Hematopoietic multipotent progenitor cell treated with erythropoietin and hydrocortisone succinate and interleukin-3 and kit ligand, for 15 days (in vitro differentiated cells): Measurements from ENCODE around the gene MDGA2.

Source experiments
- DNase-seq: peaks from one replicate; pipeline ENCODE4 v3.0.0-alpha.2; 2015; ENCODE audit warnings: low spot score

Gene MDGA2

DNA sequence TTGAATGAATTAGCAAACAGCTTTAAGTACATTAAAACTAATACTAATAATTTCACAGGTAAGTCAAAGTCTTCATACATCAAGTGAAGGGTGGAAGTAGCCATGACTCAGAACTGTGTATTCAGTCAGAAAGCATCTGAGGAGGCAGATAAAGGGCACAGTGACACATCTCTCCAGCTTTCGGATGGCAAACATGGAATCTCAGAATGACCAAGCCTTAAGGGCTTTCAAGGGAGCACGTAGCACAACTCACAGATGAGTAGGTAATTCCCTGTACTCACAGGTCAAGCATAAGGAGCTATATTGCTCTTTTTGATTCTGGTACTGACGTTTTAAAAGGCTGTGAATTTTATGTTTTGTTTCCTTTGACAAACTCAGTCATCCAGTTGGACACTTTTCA is 56.0 kb downstream of the MDGA2 start:
- DNase-seq: no peak

DNA sequence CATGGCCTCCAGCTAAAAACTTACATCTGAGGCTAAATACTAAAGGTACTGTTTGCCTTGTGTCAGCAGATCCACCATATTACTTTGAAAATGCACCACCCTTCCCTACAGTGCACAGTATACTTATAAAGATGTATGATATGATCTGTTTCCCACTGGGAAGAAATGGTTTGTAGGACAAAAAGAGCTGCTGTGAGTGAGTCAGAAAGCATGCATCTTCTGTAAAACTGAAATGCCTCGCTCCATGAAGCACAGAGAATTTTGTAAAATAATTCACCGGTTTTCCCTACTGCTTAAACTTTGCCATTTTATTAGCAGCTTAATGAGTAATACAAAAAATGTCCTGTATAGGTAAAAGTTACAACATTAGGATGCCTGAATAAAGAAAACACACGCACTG is 68.8 kb downstream of the MDGA2 start:
- DNase-seq: no peak

DNA sequence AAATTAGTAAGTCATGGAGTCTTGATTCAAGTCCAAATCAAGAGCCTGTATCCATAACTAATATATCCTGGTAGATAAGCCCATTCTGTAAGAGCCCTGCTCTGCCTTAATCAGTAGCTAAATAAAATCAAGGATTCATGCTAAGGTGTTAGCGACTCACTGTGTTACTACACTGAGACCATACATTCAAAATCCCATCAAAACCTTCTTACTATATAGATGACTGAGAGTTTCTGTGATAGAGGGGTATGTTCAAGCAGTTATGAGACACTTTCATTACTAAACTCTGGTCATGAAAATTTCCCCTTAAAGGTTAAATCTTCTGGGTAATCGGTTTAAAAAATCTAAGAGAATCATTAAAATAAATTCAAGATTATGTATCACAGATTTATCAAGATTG is 78.5 kb downstream of the MDGA2 start:
- no peak for DNase-seq

DNA sequence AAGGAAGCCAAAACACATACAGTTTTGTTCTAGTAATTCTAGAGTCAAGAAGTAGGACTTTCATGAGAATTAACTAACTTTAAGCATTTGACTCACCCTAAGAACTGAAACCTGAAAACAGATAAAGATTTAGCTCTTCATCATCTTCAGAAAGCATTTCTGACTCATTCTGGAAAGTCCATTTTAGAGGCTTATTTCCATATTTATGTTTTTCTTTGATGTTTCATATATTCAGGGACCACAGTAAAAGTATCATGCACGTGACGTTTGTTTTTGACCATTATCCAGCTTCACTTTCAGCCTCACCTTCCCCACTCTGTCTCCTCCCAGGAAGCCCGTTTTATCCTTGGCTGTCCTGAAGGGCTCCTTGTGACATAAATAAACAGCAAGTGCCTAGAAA is 79.2 kb downstream of the MDGA2 start:
- DNase-seq: no peak

DNA sequence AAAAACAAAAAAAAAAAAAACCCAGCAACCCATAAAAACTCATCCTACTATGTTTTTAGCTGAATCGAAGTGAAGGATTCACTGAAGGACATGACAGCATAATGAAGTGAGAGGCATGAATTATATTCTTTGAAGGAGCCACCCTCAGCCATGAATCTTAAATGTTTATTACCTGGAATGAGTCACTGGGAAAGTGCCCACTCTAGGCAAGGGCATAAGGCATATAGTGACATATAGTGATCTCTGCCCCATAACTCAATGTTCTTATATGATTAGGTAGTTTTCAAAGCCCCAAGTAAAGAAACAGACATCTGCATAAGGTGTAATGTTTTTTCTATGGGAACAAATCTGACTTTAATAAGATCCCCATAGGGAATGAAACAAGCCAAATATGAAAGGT is 79.9 kb downstream of the MDGA2 start:
- DNase-seq: no peak

DNA sequence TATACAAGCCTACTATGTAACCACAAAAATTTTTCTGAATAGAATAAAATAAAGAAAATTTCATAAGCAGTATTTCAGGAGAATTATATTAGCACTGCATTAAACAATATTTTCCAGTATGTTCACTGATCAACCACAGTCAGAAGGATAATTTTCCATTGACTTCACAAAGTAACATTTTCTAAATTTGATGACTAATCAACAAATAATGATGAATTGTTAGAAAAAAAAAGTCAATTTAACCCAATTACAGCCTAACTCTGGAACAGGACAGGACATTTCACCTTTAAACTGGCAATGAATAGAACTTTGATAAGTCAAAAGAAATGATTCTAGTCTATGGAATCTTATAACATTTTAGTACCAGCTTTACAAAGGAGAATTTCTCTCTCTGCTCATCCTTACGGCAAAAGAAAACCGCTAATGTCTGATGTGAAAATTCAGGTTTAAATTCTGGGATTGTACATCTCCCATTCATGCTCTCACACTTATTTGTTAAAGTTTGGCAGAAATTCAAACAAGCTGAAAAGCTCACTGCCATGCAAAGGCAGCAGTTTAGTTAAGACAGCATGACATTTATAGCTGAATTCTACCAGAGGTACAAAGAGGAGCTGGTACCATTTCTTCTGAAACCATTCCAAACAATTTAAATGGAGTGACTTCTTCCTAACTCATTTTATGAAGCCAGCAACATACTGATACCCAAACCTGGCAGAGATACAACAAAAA is 84.5 kb downstream of the MDGA2 start:
- no peak for DNase-seq

DNA sequence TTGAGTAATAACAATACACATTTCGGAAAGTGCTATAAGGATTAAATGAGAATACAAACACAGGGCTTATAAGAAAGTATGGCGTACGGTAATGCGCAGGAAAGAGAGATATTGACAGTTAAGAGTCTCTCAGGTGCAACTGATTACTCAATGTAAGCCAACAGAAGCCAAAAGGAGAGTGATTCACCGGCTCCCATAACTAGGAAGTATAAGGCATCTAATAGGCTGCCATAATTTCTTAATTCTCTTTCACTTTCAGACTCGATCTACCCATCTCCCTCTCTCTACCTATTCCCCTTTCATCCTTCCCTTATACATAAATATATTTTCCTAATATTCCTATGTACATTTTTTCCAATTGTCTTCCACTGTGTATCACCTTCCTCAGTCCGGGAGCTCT is 90.0 kb downstream of the MDGA2 start:
- no peak for DNase-seq

DNA sequence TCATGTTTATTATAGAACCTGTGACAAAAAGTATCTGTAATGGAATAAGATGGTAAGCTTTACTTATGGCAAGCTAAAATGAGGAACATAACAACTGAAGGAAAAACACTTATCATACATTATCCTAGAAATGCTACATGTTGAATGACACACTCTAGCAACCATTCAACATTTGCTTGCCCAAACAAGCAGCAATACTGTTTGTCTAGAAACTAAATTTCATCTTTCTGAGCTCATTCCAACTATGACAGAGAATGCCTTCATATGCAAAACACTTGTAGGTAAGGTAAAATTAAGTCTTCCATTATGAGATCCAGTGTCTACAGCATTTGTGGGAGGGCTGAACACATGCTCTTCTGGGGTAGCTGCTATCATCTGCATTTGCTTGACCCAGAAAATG is 108.1 kb downstream of the MDGA2 start:
- DNase-seq: no peak

DNA sequence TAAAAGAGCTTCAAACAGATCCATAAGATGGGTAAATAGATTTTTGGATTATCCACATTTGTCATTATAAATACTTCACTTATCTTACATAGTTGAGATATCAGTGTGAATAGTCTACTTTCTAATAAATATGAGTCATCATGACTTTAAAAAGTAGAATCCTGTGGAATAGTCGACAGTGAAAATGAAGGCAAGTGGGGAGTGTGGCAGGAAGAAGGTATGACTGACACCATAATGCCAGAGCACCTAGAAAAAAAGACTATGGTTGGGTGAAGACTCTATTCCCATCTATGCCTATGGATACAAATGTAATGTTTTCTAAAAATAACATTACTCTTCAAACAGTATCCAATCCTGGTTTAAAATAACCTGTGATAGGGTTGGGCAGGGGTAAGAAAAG is 117.5 kb downstream of the MDGA2 start:
- no peak for DNase-seq

DNA sequence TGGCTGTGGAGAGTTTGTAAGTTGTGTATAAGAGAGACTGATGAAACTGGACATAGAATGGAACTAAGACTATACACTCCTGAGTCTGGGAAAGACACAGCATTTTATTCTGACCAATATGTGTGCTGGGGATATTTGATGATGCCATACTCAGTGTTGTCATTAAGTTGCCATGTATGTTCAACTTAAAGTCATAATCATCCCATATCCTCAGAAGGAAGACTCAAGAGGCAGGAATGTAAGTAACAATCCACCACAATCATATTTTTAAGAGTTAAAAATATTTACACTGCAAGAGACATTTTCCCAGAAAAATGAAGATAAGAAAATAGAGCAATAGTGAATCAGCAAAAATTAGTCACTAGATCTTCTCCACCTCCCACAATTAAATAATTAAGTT is 120.1 kb downstream of the MDGA2 start:
- DNase-seq: no peak

DNA sequence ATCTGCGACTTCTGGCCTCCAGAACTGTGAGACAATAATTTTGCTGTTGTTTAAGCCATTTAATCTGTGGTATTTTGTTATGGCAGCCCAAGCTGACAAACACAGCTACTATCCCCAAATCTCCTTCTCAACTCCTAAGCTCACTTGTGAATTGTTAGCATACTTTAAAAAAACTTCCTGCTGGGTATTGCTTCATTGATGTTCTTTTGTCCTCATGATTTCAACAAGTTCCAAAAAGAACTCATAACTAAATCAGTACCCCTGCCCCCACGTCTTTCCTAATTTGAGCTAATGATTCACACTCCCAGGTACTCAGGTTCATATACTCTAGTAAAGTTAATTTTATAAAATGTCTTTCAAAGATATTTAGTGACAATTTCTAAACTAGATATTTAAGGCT is 125.5 kb downstream of the MDGA2 start:
- DNase-seq: no peak

DNA sequence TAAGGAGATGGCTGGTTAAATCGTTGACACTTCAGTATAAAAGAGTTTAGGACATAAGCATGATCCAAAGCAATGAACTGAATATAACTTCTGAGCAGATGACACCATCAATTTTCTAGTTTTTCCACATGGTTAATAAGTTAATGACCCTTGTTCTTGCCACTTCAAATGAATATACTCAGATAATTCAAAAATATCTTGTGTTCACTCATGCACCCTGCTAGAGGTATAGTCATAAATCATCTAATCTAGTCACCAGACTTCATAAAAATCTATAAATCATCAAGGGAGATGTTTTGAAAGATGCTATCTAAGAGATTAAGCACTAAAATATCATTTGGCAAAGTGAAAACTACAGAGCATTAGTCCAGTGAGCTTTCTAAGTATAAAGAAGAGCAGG is 131.9 kb downstream of the MDGA2 start:
- DNase-seq: no peak

DNA sequence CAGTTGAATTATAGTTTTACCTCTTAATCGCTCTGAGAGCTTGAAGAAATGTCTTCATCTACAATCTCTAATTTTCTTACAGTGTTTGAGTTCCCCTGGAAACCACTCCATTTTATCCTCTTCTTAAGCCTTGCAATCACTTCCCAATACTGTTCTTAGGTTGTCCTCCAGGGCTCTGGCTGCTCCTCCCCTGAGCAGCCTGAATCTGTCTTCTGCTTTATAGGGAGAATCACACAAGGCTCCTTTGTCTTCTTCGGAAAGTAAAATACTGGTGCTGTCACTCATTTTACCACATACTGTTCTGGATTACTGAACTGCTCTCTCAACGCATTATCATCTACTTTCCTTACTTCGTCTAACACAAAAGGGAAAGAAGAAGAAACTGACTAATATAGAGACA is 133.7 kb downstream of the MDGA2 start:
- no peak for DNase-seq

DNA sequence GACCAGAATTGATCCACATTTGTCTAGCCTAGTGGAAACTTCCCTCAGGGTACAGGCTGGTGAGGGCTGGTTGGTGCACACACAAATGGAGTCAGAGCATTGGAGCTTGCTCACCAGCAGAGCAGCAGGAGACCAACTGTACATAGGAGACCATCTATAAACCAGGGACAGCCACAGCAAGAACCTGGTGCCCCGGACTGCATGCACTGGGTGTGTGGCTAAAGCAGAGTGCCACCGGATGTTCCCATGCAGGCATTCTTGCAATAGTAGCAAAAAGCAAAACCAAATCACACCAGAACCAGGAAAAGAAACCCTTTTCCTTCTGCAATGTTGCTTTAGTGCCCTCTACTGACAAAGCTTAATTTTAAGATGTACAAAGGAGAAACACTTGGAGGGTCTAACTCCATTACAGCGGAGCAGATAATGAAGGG is 136.4 kb downstream of the MDGA2 start:
- no peak for DNase-seq

DNA sequence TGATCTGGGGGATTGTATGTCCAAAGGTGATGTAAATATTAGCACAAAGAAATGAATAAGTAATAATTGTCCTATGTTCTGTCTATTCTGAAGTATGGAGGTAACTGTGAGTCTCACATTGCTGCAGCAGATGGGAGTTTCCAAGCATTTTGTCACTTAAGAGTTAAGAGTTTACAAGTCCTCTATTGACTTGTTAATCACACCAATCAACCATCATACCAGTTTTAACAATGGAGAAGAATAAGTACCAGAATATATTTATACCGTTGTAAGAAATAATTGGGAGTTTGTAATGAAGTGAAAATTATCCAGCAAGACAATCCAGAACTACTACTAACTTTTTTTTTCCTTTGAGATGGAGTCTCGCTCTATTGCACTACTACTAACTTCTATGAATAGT is 139.1 kb downstream of the MDGA2 start:
- no peak for DNase-seq

DNA sequence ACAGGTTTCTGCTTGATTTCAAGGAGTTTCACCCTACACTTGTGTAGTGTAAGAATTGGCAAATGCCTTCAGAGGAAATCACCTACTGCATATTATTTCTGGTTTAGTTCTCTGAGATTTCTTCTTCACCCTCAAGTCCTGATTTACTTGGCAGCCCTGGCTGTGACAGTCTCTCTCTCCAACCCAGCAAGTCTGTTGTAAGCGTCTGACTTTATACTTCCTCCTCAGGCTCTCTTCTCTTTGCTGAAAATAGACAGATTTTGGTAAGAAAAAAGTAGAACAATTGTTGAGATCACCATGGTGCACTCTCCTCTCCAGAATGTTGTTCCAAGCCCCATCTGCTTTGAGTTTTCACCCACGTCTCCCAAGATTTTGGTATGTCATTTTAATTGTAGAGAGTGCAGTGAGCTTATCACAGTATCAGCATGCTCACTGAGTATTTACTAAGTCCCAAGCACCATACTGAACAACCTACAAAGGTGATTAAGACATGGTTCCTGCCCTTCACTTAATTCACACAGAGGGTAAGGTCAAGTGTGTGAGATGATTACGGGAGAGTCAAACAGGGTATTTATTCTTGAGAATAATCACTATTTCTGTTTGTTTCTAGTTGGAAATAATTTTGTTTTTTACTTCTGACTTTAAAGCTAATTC is 148.7 kb downstream of the MDGA2 start:
- no peak for DNase-seq

DNA sequence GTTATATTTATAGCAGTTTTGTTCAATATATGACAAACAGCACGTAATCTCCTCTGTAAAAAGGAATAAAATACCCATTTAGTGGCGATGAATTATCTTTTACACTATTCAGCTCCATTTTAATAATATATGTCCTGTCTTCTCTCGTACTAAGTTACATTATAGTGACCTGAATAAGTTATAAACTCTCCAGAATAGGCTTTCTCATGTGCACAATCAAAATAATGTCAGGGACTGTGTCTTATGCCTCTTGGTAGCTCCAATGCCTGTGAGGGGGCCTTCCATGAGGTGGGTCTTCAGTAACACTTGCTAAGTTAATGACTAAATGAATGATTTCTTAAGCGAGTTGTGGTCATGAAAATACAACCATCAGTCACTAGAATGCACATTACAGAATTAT is 150.9 kb downstream of the MDGA2 start:
- no peak for DNase-seq

DNA sequence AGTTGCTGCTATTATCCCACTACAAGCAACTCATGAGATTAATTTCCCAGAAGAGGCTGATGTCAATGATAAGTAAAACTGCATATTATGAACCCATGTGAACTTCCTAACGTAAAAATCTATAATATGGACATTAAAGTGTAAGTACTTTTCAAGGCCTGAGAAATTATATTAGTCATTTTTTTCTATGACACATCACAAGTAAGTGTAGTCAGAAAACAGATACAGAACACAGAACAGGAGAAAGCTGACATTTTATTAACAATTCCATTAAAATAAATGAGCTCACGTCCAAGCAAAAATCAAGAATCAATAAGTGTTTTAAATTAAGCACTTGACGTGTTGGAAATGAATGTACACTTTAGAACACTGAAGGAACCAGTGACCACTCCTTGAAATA is 155.0 kb downstream of the MDGA2 start:
- no peak for DNase-seq

DNA sequence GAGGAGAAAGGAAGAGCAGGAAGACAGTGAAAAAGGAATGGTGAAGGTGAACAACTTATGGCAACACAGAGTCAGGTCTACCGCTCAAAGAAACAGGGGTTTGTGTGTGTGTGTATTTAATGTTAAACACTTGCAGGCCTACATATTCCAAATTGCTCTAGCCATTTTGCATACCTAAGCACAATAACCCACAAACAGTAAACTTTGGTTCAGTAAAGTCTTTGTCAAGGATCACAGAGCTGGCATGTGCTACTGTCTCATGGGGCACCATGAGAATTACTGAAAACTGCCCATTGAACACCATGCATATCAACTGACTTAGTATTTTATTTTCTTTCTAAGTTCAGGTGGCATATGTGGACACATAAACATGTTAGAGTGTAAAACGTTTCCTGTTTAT is 163.6 kb downstream of the MDGA2 start:
- DNase-seq: no peak

DNA sequence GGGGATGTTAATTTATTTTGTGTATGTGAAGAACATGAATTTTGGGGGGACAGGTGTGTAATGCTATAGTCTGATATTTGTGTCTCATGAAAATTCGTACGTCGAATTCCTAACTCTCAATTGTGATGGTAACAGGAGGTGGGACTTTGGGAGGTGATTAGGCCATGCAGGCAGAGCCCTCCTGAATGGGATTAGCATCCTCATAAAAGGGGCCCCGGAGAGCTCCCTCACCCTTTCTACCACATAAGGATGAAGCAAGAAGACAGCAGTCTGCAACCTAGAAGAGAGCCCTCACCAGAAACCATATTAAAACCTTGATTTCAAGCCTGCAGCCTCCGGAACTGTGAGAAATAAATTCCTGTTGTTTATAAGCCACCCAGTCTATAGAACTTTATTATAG is 165.4 kb downstream of the MDGA2 start:
- DNase-seq: no peak

DNA sequence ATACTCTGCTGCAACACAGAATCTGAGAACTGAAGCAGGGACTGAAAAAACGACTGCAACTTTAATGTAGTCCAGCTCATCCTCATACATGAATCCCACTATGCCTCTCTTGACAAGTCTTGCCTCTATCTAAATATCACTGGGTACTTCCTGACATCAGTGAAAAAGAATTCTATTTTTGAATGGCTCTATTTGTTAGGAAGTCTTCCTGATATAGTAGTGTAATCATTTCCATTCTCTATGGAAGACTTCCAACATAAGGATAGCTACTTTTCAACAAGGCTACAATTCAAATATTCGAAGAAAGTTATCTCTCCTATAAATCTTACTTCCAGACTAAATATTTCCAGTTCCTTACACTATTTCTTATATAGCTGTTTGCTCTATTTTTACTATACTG is 167.5 kb downstream of the MDGA2 start:
- no peak for DNase-seq

DNA sequence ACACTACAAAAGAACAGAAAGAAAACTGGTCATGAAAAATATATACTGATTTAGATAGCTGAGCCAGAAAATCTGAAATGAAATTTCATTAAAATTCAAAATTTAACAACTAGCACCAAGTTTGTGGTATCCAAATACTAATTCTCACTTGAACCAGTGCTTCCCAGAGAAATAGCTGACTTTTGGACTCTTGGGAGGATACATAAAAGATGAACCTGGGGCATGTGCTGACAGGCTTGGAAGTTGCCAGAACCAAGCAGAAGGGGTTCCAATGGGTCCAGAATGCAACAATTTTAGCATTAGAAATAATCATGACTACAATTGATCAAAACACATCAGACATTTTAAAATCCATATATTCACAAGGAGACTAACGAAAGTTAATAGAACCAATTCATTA is 175.0 kb downstream of the MDGA2 start:
- DNase-seq: no peak

DNA sequence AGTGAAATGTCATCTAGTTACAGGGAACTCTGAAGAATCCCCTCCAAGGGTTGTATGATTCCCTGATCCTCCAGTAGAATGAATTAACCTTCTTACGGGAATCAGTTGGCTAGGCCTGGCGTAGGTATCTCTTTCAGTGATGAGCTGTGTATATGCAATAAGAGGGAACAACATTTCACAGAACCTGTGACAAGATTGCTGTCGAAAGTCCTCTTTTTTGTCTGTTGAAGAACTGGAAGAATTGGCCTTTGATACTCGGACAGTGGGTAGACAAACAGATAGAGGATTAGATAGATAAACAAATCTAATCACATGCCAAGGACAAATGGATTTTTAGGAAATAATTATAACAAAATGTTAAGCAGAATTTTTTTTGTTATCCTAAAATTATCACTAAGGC is 184.6 kb downstream of the MDGA2 start:
- no peak for DNase-seq

DNA sequence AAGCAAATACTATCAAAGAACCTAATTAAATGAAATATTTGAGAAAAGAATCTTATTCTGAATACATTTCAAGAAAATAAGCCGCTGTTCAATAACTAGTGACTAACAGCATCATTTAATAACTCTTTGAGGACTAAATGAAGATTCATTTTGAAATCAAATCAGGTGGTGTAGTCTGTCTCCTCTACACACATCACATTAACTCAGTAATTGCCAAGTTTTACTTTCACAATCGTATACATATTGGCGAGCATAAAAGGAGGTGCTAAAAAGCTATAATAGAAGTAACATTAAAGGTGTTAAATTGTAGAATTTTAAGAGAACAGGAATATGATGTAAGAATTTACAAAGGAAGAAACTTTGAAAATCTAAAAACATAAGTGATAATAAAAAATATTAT is 185.1 kb downstream of the MDGA2 start:
- DNase-seq: no peak
